HepG2 (cell line): ENCODE measurements around the gene MFSD8. TPM values are rescaled to one million over a fixed set of nuclear protein-coding genes. Genes with fewer than 3 reads are reported as not detected.

ENCODE experiments used
- CEBPB ChIP-seq: IDR thresholded peaks from 2 replicates; pipeline ENCODE4 v1.6.1; 2011; ENCODE audit warnings: low read depth, low read length, improper control_type of control experiment, borderline replicate concordance
- CENPX ChIP-seq: sonication (generic); formaldehyde crosslinking; IDR thresholded peaks from 2 replicates; pipeline ENCODE4 v1.9.0; 2021; ENCODE audit warnings: mild to moderate bottlenecking, missing genetic modification reagents, moderate library complexity
- DPF2 ChIP-seq: sonication (generic); formaldehyde crosslinking; IDR thresholded peaks from 2 replicates; pipeline ENCODE4 v1.4.0; 2020; ENCODE audit warnings: mild to moderate bottlenecking, low read depth, missing genetic modification reagents, borderline replicate concordance
- FLYWCH1 ChIP-seq: sonication (generic); formaldehyde crosslinking; IDR thresholded peaks from 2 replicates; pipeline ENCODE4 v1.8.1; 2023; ENCODE audit warnings: mild to moderate bottlenecking, missing genetic modification reagents
- HIVEP1 ChIP-seq: sonication (generic); formaldehyde crosslinking; IDR thresholded peaks from 2 replicates; pipeline ENCODE4 v1.4.0; 2020; ENCODE audit warnings: mild to moderate bottlenecking, missing genetic modification reagents
- HMG20B ChIP-seq: conservative IDR thresholded peaks from 2 replicates; pipeline ENCODE4 v1.6.1; 2016; ENCODE audit warnings: missing genetic modification reagents, missing compliant biosample characterization
- HOXA3 ChIP-seq: sonication (generic); formaldehyde crosslinking; IDR thresholded peaks from 2 replicates; pipeline ENCODE4 v1.5.0; 2020; ENCODE audit warnings: missing genetic modification reagents
- KLF9 ChIP-seq: IDR thresholded peaks from 2 replicates; pipeline ENCODE4 v1.6.1; 2016; ENCODE audit warnings: low read depth
- MIER2 ChIP-seq: IDR thresholded peaks from 2 replicates; pipeline ENCODE4 v1.6.1; 2016; ENCODE audit warnings: missing biosample characterization, missing genetic modification reagents
- NCOA5 ChIP-seq: sonication (generic); formaldehyde crosslinking; IDR thresholded peaks from 2 replicates; pipeline ENCODE4 v1.4.0; 2020; ENCODE audit warnings: missing genetic modification reagents
- NFYB ChIP-seq: sonication (generic); formaldehyde crosslinking; IDR thresholded peaks from 2 replicates; pipeline ENCODE4 v1.4.0; 2020; ENCODE audit warnings: missing genetic modification reagents
- NR3C1 ChIP-seq: sonication (generic); formaldehyde crosslinking; IDR thresholded peaks from 2 replicates; pipeline ENCODE4 v1.4.0; 2020; ENCODE audit warnings: missing genetic modification reagents
- PPARG ChIP-seq: conservative IDR thresholded peaks from 2 replicates; pipeline ENCODE4 v1.6.1; 2016; ENCODE audit warnings: missing biosample characterization, missing genetic modification reagents
- SOX5 ChIP-seq: IDR thresholded peaks from 2 replicates; pipeline ENCODE4 v1.6.1; 2016; ENCODE audit warnings: borderline replicate concordance
- SRSF9 ChIP-seq: fragments of 200-400 bp; formaldehyde crosslinking; IDR thresholded peaks from 2 replicates; pipeline ENCODE4 v1.6.1; 2018; ENCODE audit warnings: borderline replicate concordance, mild to moderate bottlenecking, low read depth, low read length; ENCODE audit not compliant: insufficient read depth, poor library complexity, severe bottlenecking
- TSC22D2 ChIP-seq: sonication (generic); formaldehyde crosslinking; IDR thresholded peaks from 2 replicates; pipeline ENCODE4 v1.5.1; 2020; ENCODE audit warnings: missing genetic modification reagents, mild to moderate bottlenecking, borderline replicate concordance
- ZFP37 ChIP-seq: sonication (generic); formaldehyde crosslinking; IDR thresholded peaks from 2 replicates; pipeline ENCODE4 v1.4.0; 2020; ENCODE audit warnings: missing genetic modification reagents, borderline replicate concordance
- ZKSCAN8 ChIP-seq: IDR thresholded peaks from 2 replicates; pipeline ENCODE4 v1.6.1; 2016; ENCODE audit warnings: borderline replicate concordance, missing genetic modification reagents, missing compliant biosample characterization
- ZNF101 ChIP-seq: sonication (generic); formaldehyde crosslinking; IDR thresholded peaks from 2 replicates; pipeline ENCODE4 v1.4.0; 2020; ENCODE audit warnings: mild to moderate bottlenecking, low read depth, missing genetic modification reagents, borderline replicate concordance
- ZNF235 ChIP-seq: sonication (generic); formaldehyde crosslinking; IDR thresholded peaks from 2 replicates; pipeline ENCODE4 v1.8.1; 2023; ENCODE audit warnings: mild to moderate bottlenecking, missing genetic modification reagents, borderline replicate concordance
- ZNF331 ChIP-seq: sonication (generic); formaldehyde crosslinking; IDR thresholded peaks from 2 replicates; pipeline ENCODE4 v1.4.0; 2020; ENCODE audit warnings: missing genetic modification reagents
- ZNF567 ChIP-seq: sonication (generic); formaldehyde crosslinking; IDR thresholded peaks from 2 replicates; pipeline ENCODE4 v1.8.1; 2023; ENCODE audit warnings: mild to moderate bottlenecking, missing genetic modification reagents, borderline replicate concordance
- ZNF577 ChIP-seq: sonication (generic); formaldehyde crosslinking; IDR thresholded peaks from 2 replicates; pipeline ENCODE4 v1.4.0; 2020; ENCODE audit warnings: mild to moderate bottlenecking, low read depth, missing genetic modification reagents, borderline replicate concordance
- ZNF589 ChIP-seq: sonication (generic); formaldehyde crosslinking; conservative IDR thresholded peaks from 2 replicates; pipeline ENCODE4 v1.8.0; 2022; ENCODE audit warnings: mild to moderate bottlenecking, moderate library complexity, missing genetic modification reagents
- ZNF749 ChIP-seq: sonication (generic); formaldehyde crosslinking; IDR thresholded peaks from 2 replicates; pipeline ENCODE4 v1.8.0; 2022; ENCODE audit warnings: mild to moderate bottlenecking, missing genetic modification reagents, moderate library complexity, borderline replicate concordance
- polyA plus RNA-seq, 8 experiments: library from polyadenylated mRNA; depleted of rRNA in 3 of 8; stranded (reverse) in 7 of 8; unstranded in 1 of 8; fragments of >200 nt; fragmentation: Illumina TruSeq in 4 of 8; extraction: Trizol in 4 of 8; gene quantifications; 2 replicates each; pipeline versions ENCODE4 v1.2.1 to v1.2.3, GENCODE V29; 2011 to 2016; ENCODE audit warnings: low read depth in 4 of 8, missing spikeins in 1 of 8, mixed read lengths in 1 of 8; ENCODE audit not compliant: insufficient read depth in 1 of 8
- total RNA-seq, 5 experiments: library from RNA; depleted of rRNA; stranded (reverse); fragments of >200 nt; fragmentation: Illumina TruSeq; extraction: Trizol; gene quantifications; 2 replicates each; pipeline ENCODE4 v1.2.3, GENCODE V29; 2016; ENCODE audit warnings: low read depth in 1 of 5
- TF ChIP-seq, protein P1 (sequence below): sonication (generic); formaldehyde crosslinking; IDR thresholded peaks from 2 replicates; pipeline ENCODE4 v1.5.1; 2020; ENCODE audit warnings: missing genetic modification reagents, mild to moderate bottlenecking, borderline replicate concordance
- TF ChIP-seq, protein P2 (sequence below): sonication (generic); formaldehyde crosslinking; IDR thresholded peaks from 2 replicates; pipeline ENCODE4 v1.4.0; 2020; ENCODE audit warnings: low read depth, mild to moderate bottlenecking, missing genetic modification reagents
- TF ChIP-seq, protein P3 (sequence below): sonication (generic); formaldehyde crosslinking; conservative IDR thresholded peaks from 2 replicates; pipeline ENCODE4 v1.4.0; 2020; ENCODE audit warnings: missing genetic modification reagents

MFSD8 gene
- total and polyA plus RNA-seq, 2 of the 13 experiments (the other 11 are each of a cell fraction or from before 2014, with no cell fraction given), result 24.8 to 25.5 TPM

DNA sequence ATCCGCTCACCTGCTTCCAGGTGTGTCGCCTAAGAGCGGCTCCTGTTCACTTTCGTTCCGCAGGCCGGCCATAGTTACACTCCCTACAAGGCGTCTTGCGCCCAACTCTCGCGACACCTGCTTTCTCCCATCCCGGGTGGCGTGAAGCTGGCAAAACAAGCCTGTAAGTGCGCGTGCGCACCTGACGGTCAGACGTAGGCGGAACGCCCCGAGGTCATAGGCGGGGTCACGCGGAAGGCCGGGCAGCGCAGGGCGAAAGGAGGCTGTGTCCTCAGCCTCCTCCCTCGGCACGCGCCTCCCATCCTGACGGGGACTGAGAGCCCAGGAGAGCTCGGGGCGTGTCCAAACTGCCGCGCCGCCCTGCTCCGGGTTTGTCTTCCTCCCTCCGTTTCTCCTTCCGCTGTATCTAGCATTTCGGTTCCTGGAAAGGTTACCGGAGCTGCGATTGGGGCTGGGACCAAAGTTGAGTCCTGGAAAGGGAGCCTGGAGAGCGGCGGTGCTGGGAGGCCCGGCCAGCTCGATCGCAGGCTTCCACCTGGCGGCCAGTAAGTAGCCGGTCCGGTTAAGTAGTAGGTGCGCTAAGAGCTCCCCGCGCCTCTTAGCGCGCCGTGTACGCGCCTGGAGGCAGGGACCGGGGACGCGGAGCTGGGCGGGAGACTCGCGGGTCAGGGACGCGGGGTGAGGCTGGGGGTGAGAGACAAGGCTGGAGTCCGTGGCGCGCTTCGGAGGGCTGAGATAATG, at the start of gene MFSD8, which contains the start of gene ABHD18 (continued):
- TF ChIP-seq, protein P1, sequence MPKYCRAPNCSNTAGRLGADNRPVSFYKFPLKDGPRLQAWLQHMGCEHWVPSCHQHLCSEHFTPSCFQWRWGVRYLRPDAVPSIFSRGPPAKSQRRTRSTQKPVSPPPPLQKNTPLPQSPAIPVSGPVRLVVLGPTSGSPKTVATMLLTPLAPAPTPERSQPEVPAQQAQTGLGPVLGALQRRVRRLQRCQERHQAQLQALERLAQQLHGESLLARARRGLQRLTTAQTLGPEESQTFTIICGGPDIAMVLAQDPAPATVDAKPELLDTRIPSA (CRISPR knock-in tag), result no peak
- TF ChIP-seq CEBPB (no peak), ZNF589 (CRISPR knock-in tag) (no peak), TSC22D2 (CRISPR knock-in tag) (no peak), HMG20B (no peak), SOX5 (0 out of 2 replicates have a peak, but pooled peaks have one; percentile 46), FLYWCH1 (no peak), ZKSCAN8 (CRISPR knock-in tag) (peak; percentile 61; the same call in 1 of the 2 replicates), ZNF749 (peak; percentile 68; the same call in 1 of the 2 replicates), ZNF577 (CRISPR knock-in tag) (no peak), DPF2 (CRISPR knock-in tag) (no peak), KLF9 (CRISPR knock-in tag) (no peak; the same call in 1 of the 2 replicates), ZNF101 (CRISPR knock-in tag) (no peak), HIVEP1 (CRISPR knock-in tag) (peak; percentile 85), ZNF235 (no peak), NR3C1 (CRISPR knock-in tag) (no peak), HOXA3 (peak; percentile 86), ZNF567 (no peak; the same call in 1 of the 2 replicates), CENPX (CRISPR knock-in tag) (no peak), PPARG (no peak), SRSF9 (no peak), MIER2 (CRISPR knock-in tag) (no peak), NFYB (CRISPR knock-in tag) (peak; percentile 50; the same call in 1 of the 2 replicates), NCOA5 (CRISPR knock-in tag) (no peak), ZNF331 (CRISPR knock-in tag) (peak; percentile 73), ZFP37 (CRISPR knock-in tag) (no peak)
- TF ChIP-seq, protein P2, sequence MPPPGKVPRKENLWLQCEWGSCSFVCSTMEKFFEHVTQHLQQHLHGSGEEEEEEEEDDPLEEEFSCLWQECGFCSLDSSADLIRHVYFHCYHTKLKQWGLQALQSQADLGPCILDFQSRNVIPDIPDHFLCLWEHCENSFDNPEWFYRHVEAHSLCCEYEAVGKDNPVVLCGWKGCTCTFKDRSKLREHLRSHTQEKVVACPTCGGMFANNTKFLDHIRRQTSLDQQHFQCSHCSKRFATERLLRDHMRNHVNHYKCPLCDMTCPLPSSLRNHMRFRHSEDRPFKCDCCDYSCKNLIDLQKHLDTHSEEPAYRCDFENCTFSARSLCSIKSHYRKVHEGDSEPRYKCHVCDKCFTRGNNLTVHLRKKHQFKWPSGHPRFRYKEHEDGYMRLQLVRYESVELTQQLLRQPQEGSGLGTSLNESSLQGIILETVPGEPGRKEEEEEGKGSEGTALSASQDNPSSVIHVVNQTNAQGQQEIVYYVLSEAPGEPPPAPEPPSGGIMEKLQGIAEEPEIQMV, result no peak
- TF ChIP-seq, protein P3, sequence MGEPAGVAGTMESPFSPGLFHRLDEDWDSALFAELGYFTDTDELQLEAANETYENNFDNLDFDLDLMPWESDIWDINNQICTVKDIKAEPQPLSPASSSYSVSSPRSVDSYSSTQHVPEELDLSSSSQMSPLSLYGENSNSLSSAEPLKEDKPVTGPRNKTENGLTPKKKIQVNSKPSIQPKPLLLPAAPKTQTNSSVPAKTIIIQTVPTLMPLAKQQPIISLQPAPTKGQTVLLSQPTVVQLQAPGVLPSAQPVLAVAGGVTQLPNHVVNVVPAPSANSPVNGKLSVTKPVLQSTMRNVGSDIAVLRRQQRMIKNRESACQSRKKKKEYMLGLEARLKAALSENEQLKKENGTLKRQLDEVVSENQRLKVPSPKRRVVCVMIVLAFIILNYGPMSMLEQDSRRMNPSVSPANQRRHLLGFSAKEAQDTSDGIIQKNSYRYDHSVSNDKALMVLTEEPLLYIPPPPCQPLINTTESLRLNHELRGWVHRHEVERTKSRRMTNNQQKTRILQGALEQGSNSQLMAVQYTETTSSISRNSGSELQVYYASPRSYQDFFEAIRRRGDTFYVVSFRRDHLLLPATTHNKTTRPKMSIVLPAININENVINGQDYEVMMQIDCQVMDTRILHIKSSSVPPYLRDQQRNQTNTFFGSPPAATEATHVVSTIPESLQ (CRISPR knock-in tag), result no peak
